HG02642 (cell line): ENCODE results near the gene C3orf52.
A peak's percentile ranks its signal among the peaks of the same experiment; 100 is the strongest.

Source experiments
- ATAC-seq: cut with Tn5 transposase; IDR thresholded peaks from one replicate; pipeline ENCODE4 v1.9.1; 2021; ENCODE audit warnings: mild to moderate bottlenecking; ENCODE audit not compliant: unreplicated experiment, poor library complexity

C3orf52 gene

GRCh38 chr3:112132975-112133448 is 46.8 kb downstream of the C3orf52 start, which contains the start of gene GCSAM:
GCSAM (minus strand) TSS chr3:112133248; CDS start chr3:112133120, 128 bp downstream.
- ATAC-seq, result peak; percentile 82

- ATAC-seq, result no peak
Measured at GRCh38 chr3:112133626-112134334, 47.6 kb downstream of the C3orf52 start.

- ATAC-seq, result no peak
Measured at GRCh38 chr3:112134335-112135124, 48.3 kb downstream of the C3orf52 start.

- no peak for ATAC-seq
Measured at GRCh38 chr3:112136046-112136445, 49.9 kb downstream of the C3orf52 start.

- ATAC-seq, result peak; percentile 21
Measured at GRCh38 chr3:112136959-112137693, 50.9 kb downstream of the C3orf52 start.

- ATAC-seq, result no peak
Measured at GRCh38 chr3:112137781-112138180, 51.6 kb downstream of the C3orf52 start.

GRCh38 chr3:112138219-112138969 is 52.2 kb downstream of the C3orf52 start:
- no peak for ATAC-seq

GRCh38 chr3:112140584-112140983 is 54.4 kb downstream of the C3orf52 start:
- ATAC-seq, result no peak

- ATAC-seq, result no peak
Measured at GRCh38 chr3:112141293-112141692, 55.1 kb downstream of the C3orf52 start.

- ATAC-seq, result no peak
Measured at GRCh38 chr3:112143251-112143650, 57.1 kb downstream of the C3orf52 start.

GRCh38 chr3:112143689-112144088 is 57.5 kb downstream of the C3orf52 start:
- no peak for ATAC-seq

- ATAC-seq, result no peak
Measured at GRCh38 chr3:112149136-112149535, 62.9 kb downstream of the C3orf52 start.

GRCh38 chr3:112167758-112168157 is 81.6 kb downstream of the C3orf52 start:
- peak; percentile 66 for ATAC-seq
